Measurements from ENCODE around the gene ELAPOR1.
A peak's percentile ranks its signal among the peaks of the same experiment; 100 is the strongest.

The ELAPOR1 gene

DNA sequence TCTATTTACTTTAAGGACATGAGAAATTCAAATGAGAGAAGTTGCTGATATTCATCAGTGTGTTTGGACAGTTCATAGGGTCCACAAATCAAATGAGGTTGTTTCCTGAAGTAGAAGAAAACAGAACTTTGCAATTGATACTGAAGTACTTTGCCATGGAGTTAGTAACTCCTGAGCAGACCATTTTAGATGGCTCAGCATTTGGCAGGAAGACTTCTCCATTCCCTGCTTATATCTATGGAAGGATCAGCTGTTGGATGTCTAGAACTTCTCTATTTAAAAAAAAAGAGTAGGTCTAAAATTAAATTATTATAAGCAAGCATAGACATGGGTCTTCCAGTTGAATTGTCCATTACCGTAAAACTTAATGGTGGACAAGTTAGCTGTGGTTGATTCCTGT is 18.3 kb upstream of the ELAPOR1 start:
- DNase-seq = no peak

DNA sequence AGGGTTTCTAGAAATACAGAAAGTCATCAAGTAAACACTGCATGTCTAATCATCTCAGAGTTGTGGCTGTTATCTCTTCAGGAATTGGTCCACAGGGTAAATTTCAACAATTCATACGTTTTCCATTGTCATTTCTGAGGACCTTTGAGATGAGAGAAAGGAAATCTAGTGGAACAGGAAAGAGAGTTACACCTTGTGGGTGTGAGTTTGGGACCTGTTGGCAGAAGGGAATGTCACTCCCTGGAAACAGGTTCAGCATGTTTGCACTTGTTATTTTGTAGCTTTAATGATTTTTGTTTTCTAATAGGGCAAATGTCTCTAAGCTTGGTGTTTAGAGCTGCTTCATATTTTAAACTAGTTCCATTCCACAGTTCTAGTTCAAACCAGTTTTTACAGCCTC is 17.8 kb upstream of the ELAPOR1 start:
- DNase-seq = no peak

GRCh38 chr1:109099938-109100773 is 13.8 kb upstream of the ELAPOR1 start:
- DNase-seq = peak; percentile 98

GRCh38 chr1:109104364-109105151 is 9.4 kb upstream of the ELAPOR1 start:
- no peak for DNase-seq

- no peak for DNase-seq
These were observed 8.0 kb upstream of the ELAPOR1 start for GRCh38 chr1:109105881-109106280.

GRCh38 chr1:109107785-109108184 is 6.1 kb upstream of the ELAPOR1 start:
- no peak for DNase-seq

DNA sequence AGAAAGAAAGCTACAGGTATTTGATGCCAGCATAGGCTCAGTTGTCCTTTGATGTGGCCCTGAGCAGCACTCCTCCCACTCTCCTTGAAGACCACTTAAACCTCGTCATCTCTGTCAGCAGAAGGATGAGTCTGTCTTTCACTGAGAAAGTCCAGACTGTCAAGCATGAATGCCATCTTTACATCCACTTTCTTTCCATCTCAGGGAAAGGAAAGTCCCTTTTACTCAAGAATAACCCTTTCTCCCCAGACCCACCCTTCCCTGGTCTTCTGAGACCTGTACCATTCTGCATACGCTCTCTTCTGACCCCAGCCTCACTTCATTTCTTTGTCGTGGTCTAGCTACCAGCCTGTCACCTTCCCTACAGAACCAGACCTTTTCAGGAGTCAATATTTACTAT is 4.0 kb upstream of the ELAPOR1 start:
- DNase-seq = no peak

DNA sequence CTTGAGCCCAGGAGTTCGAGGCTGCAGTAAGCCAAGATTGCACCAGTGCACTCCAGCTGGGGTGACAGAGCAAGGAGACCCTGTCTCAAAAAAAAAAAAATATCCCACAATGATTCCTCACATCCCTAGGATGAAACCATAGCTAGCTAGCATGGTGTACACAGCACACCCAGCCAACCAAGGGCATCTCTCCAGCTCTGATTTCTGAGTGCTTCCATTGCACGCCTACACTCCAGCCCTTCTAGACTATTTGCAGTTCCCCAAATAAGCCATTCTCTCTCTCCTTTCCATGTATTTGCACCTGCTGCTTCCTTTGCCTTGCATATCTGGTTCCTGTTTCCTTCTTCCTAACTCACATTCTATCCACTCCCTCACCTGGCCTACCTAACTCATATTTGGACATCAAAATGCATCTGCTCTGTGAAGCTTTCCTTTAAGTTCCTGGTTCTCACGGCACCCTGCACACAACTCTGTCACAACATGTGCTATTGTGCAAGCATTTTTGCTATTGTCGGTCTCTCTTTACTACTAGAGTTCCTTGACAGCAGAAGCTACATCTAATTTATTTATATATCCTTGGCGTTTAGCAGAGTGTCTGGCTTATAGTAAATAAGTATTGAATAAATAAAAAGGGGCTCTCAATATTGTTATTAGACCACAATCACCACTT is 2.4 kb upstream of the ELAPOR1 start:
- DNase-seq = no peak

- DNase-seq = peak; percentile 38
These were observed 1.8 kb upstream of the ELAPOR1 start for GRCh38 chr1:109112056-109112651.

DNA sequence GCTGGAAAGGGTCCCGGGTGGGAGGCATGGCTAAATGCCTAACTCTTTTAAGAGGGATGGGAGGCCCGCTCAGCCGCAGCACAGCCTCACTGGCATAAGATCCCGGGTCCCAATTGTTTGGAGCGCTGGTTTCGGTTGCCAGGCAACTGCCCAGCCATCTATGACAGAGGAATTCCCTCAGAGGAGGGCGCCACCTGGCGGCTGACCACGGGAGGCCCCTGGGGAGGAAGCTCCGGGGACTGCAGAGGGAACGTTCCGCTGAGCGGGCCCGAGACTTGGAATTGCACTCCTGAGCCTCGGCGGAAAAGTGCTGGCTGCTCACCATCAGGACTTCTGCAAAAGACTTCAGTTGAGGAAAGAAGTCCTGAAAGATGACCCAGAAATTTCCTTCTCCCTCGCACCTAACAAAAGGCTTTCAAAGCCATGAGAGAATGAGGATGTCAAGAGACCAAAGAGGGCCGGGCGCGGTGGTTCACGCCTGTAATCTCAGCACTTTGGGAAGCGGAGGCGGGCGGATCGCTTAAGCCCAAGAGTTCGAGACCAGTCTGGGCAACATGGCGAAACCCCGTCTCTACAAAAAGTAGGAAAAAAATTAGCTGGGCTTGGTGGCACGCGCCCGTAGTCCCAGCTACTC is 1.1 kb upstream of the ELAPOR1 start:
- peak; percentile 97 for DNase-seq

DNA sequence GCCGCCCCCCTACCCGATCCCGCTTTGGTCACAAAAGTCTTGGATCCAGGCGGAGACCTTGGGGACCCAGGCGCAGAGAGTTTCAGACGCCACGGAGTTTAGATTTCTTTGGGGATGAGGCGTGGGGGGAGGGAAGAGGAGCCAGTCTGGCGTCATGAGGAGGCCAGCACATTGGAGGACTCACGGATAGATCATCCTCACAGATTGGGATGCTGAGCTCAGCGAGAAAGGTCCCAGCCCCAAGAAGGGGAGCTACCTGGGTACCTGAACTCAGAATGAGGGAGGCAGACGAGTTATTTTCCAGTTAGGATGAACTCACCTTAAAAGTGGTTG is 393 bp downstream of the ELAPOR1 start:
- DNase-seq = peak; percentile 46

- no peak for DNase-seq
These were observed 1.8 kb downstream of the ELAPOR1 start for GRCh38 chr1:109115685-109116084.

GRCh38 chr1:109116286-109116685 is 2.4 kb downstream of the ELAPOR1 start:
- peak; percentile 79 for DNase-seq

DNA sequence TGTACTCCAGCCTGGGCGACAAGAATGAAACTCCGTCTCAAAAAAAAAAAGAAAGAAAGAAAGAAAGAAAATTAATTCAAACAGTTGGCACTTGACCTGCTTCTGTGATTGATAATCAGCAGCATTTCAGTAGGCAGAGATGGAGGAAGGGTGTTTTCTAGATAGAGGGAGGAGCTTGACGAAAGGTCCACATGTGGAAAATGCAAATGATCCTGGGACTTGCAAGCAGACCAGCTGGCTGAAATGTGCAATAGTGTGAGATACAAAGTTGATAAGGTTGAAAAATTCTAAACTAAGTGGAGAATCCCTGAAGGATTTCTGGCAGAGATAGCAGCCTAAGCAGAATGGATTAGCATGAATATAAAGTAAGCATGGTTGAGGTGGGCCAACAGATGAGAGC is 4.2 kb downstream of the ELAPOR1 start:
- DNase-seq = no peak

GRCh38 chr1:109120356-109120755 is 6.4 kb downstream of the ELAPOR1 start:
- no peak for DNase-seq

DNA sequence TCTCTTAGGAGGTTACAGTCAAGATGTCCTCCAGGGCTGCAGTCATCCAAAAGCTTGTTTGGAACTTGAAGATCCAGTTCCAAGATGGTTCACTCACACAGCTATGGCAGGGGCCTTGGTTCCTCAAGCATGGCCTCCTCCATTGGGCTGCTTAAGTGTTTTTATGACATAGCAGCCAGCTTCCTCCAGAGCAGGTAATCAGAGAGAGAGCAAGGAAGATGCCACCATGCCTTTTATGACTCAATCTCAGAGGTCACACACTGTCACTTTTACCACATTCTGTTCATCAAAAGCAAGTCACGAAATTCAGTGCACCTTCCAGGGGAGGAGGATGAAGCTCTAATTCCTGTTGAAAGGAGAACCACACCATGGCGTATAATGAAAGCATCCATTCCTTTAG is 17.1 kb downstream of the ELAPOR1 start:
- DNase-seq = no peak

GRCh38 chr1:109131800-109132199 is 17.9 kb downstream of the ELAPOR1 start:
- no peak for DNase-seq

DNA sequence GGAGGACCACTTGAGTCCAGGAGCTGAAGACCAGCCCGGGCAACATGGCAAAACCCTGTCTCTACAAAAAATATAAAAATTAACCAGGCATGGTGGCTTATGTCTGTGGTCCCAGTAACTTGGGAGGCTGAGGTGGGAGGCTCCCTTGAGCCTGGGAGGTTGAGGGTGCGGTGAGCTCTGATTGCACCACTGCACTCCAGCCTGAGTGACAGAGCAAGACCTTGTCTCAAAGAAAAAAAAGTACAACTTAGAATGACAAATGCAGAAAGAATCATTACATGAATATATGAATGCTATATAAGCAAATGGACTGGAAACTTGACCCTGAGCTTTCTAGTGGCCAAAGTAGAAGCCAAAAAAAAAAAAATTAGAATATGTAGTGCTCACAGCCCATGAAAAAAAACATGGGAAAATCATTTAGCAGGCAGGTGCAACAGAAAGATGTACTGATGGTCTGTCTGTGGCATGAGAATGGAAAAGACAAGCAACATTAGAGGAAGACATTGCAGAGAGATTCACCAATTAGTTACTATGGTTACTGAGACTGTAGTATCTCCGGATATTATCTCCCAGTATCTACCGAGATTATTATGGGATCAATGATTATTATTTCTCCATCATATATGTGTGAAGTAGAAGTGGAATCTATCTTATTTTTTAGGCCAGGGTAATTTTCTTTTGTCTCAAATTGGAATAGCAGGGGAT is 19.2 kb downstream of the ELAPOR1 start:
- DNase-seq = no peak

- DNase-seq = no peak
These were observed 19.9 kb downstream of the ELAPOR1 start for GRCh38 chr1:109133815-109134214.

- no peak for DNase-seq
These were observed 20.5 kb downstream of the ELAPOR1 start for GRCh38 chr1:109134423-109134822.

- no peak for DNase-seq
These were observed 22.0 kb downstream of the ELAPOR1 start for GRCh38 chr1:109135940-109136339.

DNA sequence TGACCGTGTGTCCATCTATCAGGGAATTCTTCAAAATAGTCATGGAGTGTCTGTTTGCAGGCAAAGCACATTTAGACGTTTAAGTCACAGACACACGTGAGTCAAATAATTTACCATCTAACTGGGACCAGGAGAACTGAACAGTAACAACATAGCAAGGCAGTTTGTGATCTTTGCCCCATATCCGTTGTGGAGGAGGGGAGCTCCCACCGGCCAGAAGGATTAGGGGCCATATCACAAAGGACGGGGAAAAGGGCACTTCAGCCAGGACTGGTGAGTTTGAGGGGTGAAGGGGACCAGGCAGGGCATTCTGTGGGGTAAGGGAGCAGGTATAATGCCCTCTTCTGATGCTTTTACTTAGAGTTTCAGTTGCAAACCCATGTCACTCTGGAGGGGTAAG is 22.9 kb downstream of the ELAPOR1 start:
- no peak for DNase-seq
